ENCODE measurements around the gene GLDN.

Gene GLDN

GRCh38 chr15:51338496-51338895, 3.0 kb upstream of the GLDN start, which contains the start of gene CYP19A1:
CYP19A1 (minus strand) TSS chr15:51338596; CDS start chr15:51242912, 95,684 bp downstream.
- no peak within 1 kb of the TSS for H3K4me2 ChIP-seq (ENCODE audit: low read depth, low read length)
- no peak within 1 kb of the TSS for H3K9ac ChIP-seq (ENCODE audit: low read length)
- no peak for DNase-seq
- H3K79me2 ChIP-seq (ENCODE audit: low read length): no peaks in the 10 kb centered on the region
- no peaks in the 10 kb centered on the region for H4K20me1 ChIP-seq (ENCODE audit: insufficient read depth, low read length)
- H3K36me3 ChIP-seq (replicated peaks; ENCODE audit: insufficient read depth, low read length): no peaks in the 10 kb centered on the region
- no peak within 1 kb of the TSS for H3K4me3 ChIP-seq (ENCODE audit: low read length)
- no peak within 1 kb of the TSS for H3K27ac ChIP-seq (ENCODE audit: low read length)
- no peaks in the 10 kb centered on the region for H3K9me2 ChIP-seq (replicated peaks; ENCODE audit: insufficient read depth, low read length)
- no peak within 1 kb of the TSS for H2AFZ ChIP-seq (ENCODE audit: low read length)
- TF ChIP-seq CTCF (IDR thresholded peaks at IDR 0.05; ENCODE audit: low read length) (no peak), EZH2 (optimal IDR thresholded peaks at IDR 0.05; ENCODE audit: low read depth, low read length) (no peak), EZH2phosphoT487 (IDR thresholded peaks at IDR 0.05; ENCODE audit: low read length) (no peak)
- peaks cover 15% of the 10 kb centered on the region for H3K4me1 ChIP-seq (ENCODE audit: low read length)
- peaks cover 10% of the 10 kb centered on the region; the same call in 1 of the 2 replicates for H3K27me3 ChIP-seq (replicated peaks; ENCODE audit: insufficient read depth, low read length)
- H3K9me3 ChIP-seq (replicated peaks; ENCODE audit: insufficient read depth, low read length): no peaks in the 10 kb centered on the region
- H3F3A ChIP-seq (ENCODE audit: insufficient read depth, low read length): no peaks in the 10 kb centered on the region; the same call in 1 of the 2 replicates

- no peak for TF ChIP-seq EZH2 (optimal IDR thresholded peaks at IDR 0.05; ENCODE audit: low read depth, low read length)
- no peak for TF ChIP-seq CTCF (IDR thresholded peaks at IDR 0.05; ENCODE audit: low read length)
- no peak for TF ChIP-seq EZH2phosphoT487 (IDR thresholded peaks at IDR 0.05; ENCODE audit: low read length)
Measured at GRCh38 chr15:51342227-51342999, 958 bp downstream of the GLDN start.

DNA sequence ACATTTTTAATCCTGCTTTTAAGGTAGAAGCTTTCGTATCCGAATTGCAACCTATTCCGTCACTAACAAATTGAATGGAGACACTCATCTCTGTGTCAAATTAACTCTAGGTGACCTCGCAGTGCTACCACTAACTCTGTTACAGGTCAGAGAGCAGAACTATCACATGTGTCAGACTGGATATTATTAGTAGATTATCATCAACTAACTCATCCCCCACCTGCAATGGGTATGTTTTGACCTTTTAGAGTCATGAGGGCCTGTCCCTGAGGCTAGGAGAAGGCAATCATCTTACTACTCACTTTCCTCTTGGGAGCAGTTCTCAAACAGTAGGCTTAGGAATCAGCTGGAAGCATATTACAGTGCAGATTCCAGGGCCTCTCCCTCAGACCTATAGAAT, 2.0 kb downstream of the GLDN start:
- H3F3A ChIP-seq (ENCODE audit: insufficient read depth, low read length): peaks cover 3% of the 10 kb centered on the region
- peaks cover 9% of the 10 kb centered on the region for H3K4me1 ChIP-seq (ENCODE audit: low read length)
- no peak for DNase-seq
- H3K27ac ChIP-seq (ENCODE audit: low read length): no peak overlapping the region
- H3K9me2 ChIP-seq (replicated peaks; ENCODE audit: insufficient read depth, low read length): no peaks in the 10 kb centered on the region
- H3K4me2 ChIP-seq (ENCODE audit: low read depth, low read length): no peak overlapping the region
- TF ChIP-seq EZH2 (optimal IDR thresholded peaks at IDR 0.05; ENCODE audit: low read depth, low read length): no peak
- no peak for TF ChIP-seq EZH2phosphoT487 (IDR thresholded peaks at IDR 0.05; ENCODE audit: low read length)
- TF ChIP-seq CTCF (IDR thresholded peaks at IDR 0.05; ENCODE audit: low read length): no peak
- no peak overlapping the region for H3K9ac ChIP-seq (ENCODE audit: low read length)
- no peaks in the 10 kb centered on the region for H3K9me3 ChIP-seq (replicated peaks; ENCODE audit: insufficient read depth, low read length)
- 0 out of 2 replicates have a peak, but pooled peaks cover 13% of the 10 kb centered on the region for H3K27me3 ChIP-seq (replicated peaks; ENCODE audit: insufficient read depth, low read length)
- H2AFZ ChIP-seq (ENCODE audit: low read length): no peak overlapping the region
- no peaks in the 10 kb centered on the region for H3K36me3 ChIP-seq (replicated peaks; ENCODE audit: insufficient read depth, low read length)
- no peaks in the 10 kb centered on the region for H4K20me1 ChIP-seq (ENCODE audit: insufficient read depth, low read length)
- no peaks in the 10 kb centered on the region for H3K79me2 ChIP-seq (ENCODE audit: low read length)
- no peak overlapping the region for H3K4me3 ChIP-seq (ENCODE audit: low read length)

More at GRCh38 chr15:51342227-51342999, 958 bp downstream of the GLDN start:
- H4K20me1 ChIP-seq (ENCODE audit: insufficient read depth, low read length): no peaks in the 10 kb centered on the region
- no peak overlapping the region for H3K9ac ChIP-seq (ENCODE audit: low read length)
- no peak for DNase-seq
- no peaks in the 10 kb centered on the region for H3K79me2 ChIP-seq (ENCODE audit: low read length)
- no peaks in the 10 kb centered on the region for H3K9me3 ChIP-seq (replicated peaks; ENCODE audit: insufficient read depth, low read length)
- H2AFZ ChIP-seq (ENCODE audit: low read length): no peak overlapping the region
- 0 out of 2 replicates have a peak, but pooled peaks cover 8% of the 10 kb centered on the region for H3K27me3 ChIP-seq (replicated peaks; ENCODE audit: insufficient read depth, low read length)
- no peak overlapping the region for H3K4me3 ChIP-seq (ENCODE audit: low read length)
- no peaks in the 10 kb centered on the region for H3F3A ChIP-seq (ENCODE audit: insufficient read depth, low read length)
- no peak overlapping the region for H3K27ac ChIP-seq (ENCODE audit: low read length)
- no peak overlapping the region for H3K4me2 ChIP-seq (ENCODE audit: low read depth, low read length)
- H3K9me2 ChIP-seq (replicated peaks; ENCODE audit: insufficient read depth, low read length): no peaks in the 10 kb centered on the region
- H3K4me1 ChIP-seq (ENCODE audit: low read length): no peaks in the 10 kb centered on the region
- H3K36me3 ChIP-seq (replicated peaks; ENCODE audit: insufficient read depth, low read length): no peaks in the 10 kb centered on the region
